Measurements from ENCODE around the gene TNK1. TPM values are rescaled to one million over a fixed set of nuclear protein-coding genes. Genes with fewer than 3 reads are reported as not detected.
A peak's percentile ranks its signal among the peaks of the same experiment; 100 is the strongest.

The TNK1 gene
- total and polyA plus RNA-seq, 4 experiments from 2014 or later: 1.7 to 15.9 (median 8.0) TPM

GRCh38 chr17:7403043-7403726 is 22.3 kb downstream of the TNK1 start:
- H3K4me1 ChIP-seq (ENCODE audit: insufficient read depth, low read length): peaks cover 17% of the 10 kb centered on the region
- intact Hi-C loops (cut with micrococcal nuclease): no loop called here
- H3K27ac ChIP-seq (ENCODE audit: low read depth, low read length): peak overlapping the region; percentile 51
- peaks cover 0 to 2% of the 10 kb centered on the region in 2 donors for H3K27me3 Mint-ChIP-seq
- no peaks in the 10 kb centered on the region for H3K9me3 Mint-ChIP-seq
- ChIA-PET CTCF (ENCODE audit: partially characterized antibody) (interaction anchor here (1.0 to 2.9 kb wide), 3 partner anchors 9 to 33 kb away, joined by 3 to 23 read pairs (median 3); partner anchors contain the start of gene TMEM102), POLR2A (ENCODE audit: partially characterized antibody) (interaction anchor here (1.0 to 3.7 kb wide), 16 partner anchors 9 to 735 kb away, joined by 3 to 69 read pairs (median 9); partner anchors contain the start of genes ACAP1, MPDU1, NEURL4 and PLSCR3)
- peak overlapping the region; percentile 17 to 99 (median 97) for H3K27ac Mint-ChIP-seq
- H3K36me3 ChIP-seq (ENCODE audit: insufficient read depth, low read length): no peaks in the 10 kb centered on the region
- H3K36me3 Mint-ChIP-seq: peaks cover 0 to 7% of the 10 kb centered on the region in 2 donors
- no peak for DNase-seq
- no peaks in the 10 kb centered on the region for H3K9me3 ChIP-seq (ENCODE audit: control insufficient read depth in 1 of 2, low read length in 2 of 2)
- H3K4me3 ChIP-seq (ENCODE audit: low read length in 2 of 2): peak overlapping the region; percentile 73 to 77
- no peaks in the 10 kb centered on the region for H3K27me3 ChIP-seq (ENCODE audit: insufficient read depth, low read length)
- peak overlapping the region; percentile 93 to 98 (median 97) for H3K4me3 Mint-ChIP-seq
- H3K4me1 Mint-ChIP-seq: peaks cover 15 to 37% (median 16%) of the 10 kb centered on the region in 4 donors

- H3K27ac ChIP-seq (ENCODE audit: low read depth, low read length): peak overlapping the region; percentile 51
Measured at GRCh38 chr17:7403727-7403976, 22.8 kb downstream of the TNK1 start.

GRCh38 chr17:7403977-7404736 is 23.3 kb downstream of the TNK1 start, which contains the start of gene TMEM256:
TSS of gene TMEM256 (minus strand) at chr17:7404097. CDS start at chr17:7404084, 13 bp downstream.
- peaks cover 0 to 7% of the 10 kb centered on the region in 2 donors for H3K36me3 Mint-ChIP-seq
- peaks cover 2% of the 10 kb centered on the region in 2 donors for H3K27me3 Mint-ChIP-seq
- H3K9me3 Mint-ChIP-seq: no peaks in the 10 kb centered on the region
- peaks cover 16 to 40% (median 18%) of the 10 kb centered on the region in 4 donors for H3K4me1 Mint-ChIP-seq
- H3K27ac Mint-ChIP-seq: peak within 1 kb of the TSS; percentile 89 to 99 (median 98)
- Histone ChIP-seq H3K9me3 (ENCODE audit: control insufficient read depth in 1 of 2, low read length in 2 of 2) (no peaks in the 10 kb centered on the region), H3K4me1 (ENCODE audit: insufficient read depth, low read length) (peaks cover 17% of the 10 kb centered on the region), H3K27ac (ENCODE audit: low read depth, low read length) (peak within 1 kb of the TSS; percentile 51), H3K36me3 (ENCODE audit: insufficient read depth, low read length) (no peaks in the 10 kb centered on the region), H3K4me3 (ENCODE audit: low read length in 2 of 2) (peak within 1 kb of the TSS; percentile 73 to 77), H3K27me3 (ENCODE audit: insufficient read depth, low read length) (no peaks in the 10 kb centered on the region)
- intact Hi-C loops (cut with micrococcal nuclease): loop anchor here (1.0 kb wide), 10 partner anchors 10 to 282 kb away; partner anchors contain the start of genes ACAP1, EIF5A, ELP5 and NEURL4
- H3K4me3 Mint-ChIP-seq: peak within 1 kb of the TSS; percentile 93 to 98 (median 97)
- CTCF ChIA-PET (ENCODE audit: partially characterized antibody): interaction anchor here (0.8 to 2.9 kb wide), 3 partner anchors 19 to 48 kb away, joined by 3 to 23 read pairs (median 4); partner anchors contain the start of gene TMEM102
- POLR2A ChIA-PET (ENCODE audit: partially characterized antibody): interaction anchor here (0.6 to 3.7 kb wide), 20 partner anchors 10 to 734 kb away, joined by 3 to 69 read pairs (median 6); partner anchors contain the start of genes ACAP1, DVL2, MPDU1 and NEURL4
- peak; percentile 91 to 98 (median 94) for DNase-seq

More at GRCh38 chr17:7403727-7403976, 22.8 kb downstream of the TNK1 start:
- intact Hi-C loops (cut with micrococcal nuclease): no loop called here
- peaks cover 0 to 7% of the 10 kb centered on the region in 2 donors for H3K36me3 Mint-ChIP-seq
- H3K4me1 ChIP-seq (ENCODE audit: insufficient read depth, low read length): peaks cover 17% of the 10 kb centered on the region
- H3K27ac Mint-ChIP-seq: peak overlapping the region; percentile 89 to 99 (median 98)
- DNase-seq: no peak
- H3K4me3 Mint-ChIP-seq: peak overlapping the region; percentile 93 to 98 (median 97)
- ChIA-PET POLR2A (ENCODE audit: partially characterized antibody) (interaction anchor here (0.6 to 3.7 kb wide), 19 partner anchors 9 to 735 kb away, joined by 3 to 69 read pairs (median 8); partner anchors contain the start of genes ACAP1, DVL2, MPDU1 and NEURL4), CTCF (ENCODE audit: partially characterized antibody) (interaction anchor here (0.8 to 2.9 kb wide), 3 partner anchors 19 to 48 kb away, joined by 3 to 23 read pairs (median 4); partner anchors contain the start of gene TMEM102)
- H3K9me3 ChIP-seq (ENCODE audit: control insufficient read depth in 1 of 2, low read length in 2 of 2): no peaks in the 10 kb centered on the region
- H3K36me3 ChIP-seq (ENCODE audit: insufficient read depth, low read length): no peaks in the 10 kb centered on the region
- H3K9me3 Mint-ChIP-seq: no peaks in the 10 kb centered on the region
- H3K4me3 ChIP-seq (ENCODE audit: low read length in 2 of 2): peak overlapping the region; percentile 73 to 77
- peaks cover 0 to 2% of the 10 kb centered on the region in 2 donors for H3K27me3 Mint-ChIP-seq
- peaks cover 15 to 37% (median 16%) of the 10 kb centered on the region in 4 donors for H3K4me1 Mint-ChIP-seq
- no peaks in the 10 kb centered on the region for H3K27me3 ChIP-seq (ENCODE audit: insufficient read depth, low read length)

- ChIA-PET POLR2A (ENCODE audit: partially characterized antibody) (interaction anchor here (0.6 to 3.7 kb wide), 20 partner anchors 11 to 734 kb away, joined by 3 to 69 read pairs (median 8); partner anchors contain the start of genes ACAP1, MPDU1, NEURL4 and PLSCR3), CTCF (ENCODE audit: partially characterized antibody) (interaction anchor here (0.8 to 2.9 kb wide), 2 partner anchors 32 to 49 kb away, joined by 4 to 23 read pairs; partner anchors contain the start of gene TMEM102)
- intact Hi-C loops (cut with micrococcal nuclease): loop anchor here (1.0 kb wide), 10 partner anchors 11 to 281 kb away; partner anchors contain the start of genes ACAP1, EIF5A, ELP5 and NEURL4
- H3K4me3 ChIP-seq (ENCODE audit: low read length in 2 of 2): peak overlapping the region; percentile 73 to 77
- Mint-ChIP-seq H3K4me1 (peaks cover 15 to 47% (median 20%) of the 10 kb centered on the region in 4 donors), H3K4me3 (peak overlapping the region; percentile 93 to 98 (median 97)), H3K36me3 (peaks cover 0 to 7% of the 10 kb centered on the region in 2 donors), H3K27me3 (peaks cover 2% of the 10 kb centered on the region in 2 donors), H3K9me3 (no peaks in the 10 kb centered on the region), H3K27ac (peak overlapping the region; percentile 89 to 99 (median 98))
- H3K36me3 ChIP-seq (ENCODE audit: insufficient read depth, low read length): no peaks in the 10 kb centered on the region
- DNase-seq: peak in 1 of 5 donors; percentile 83
- H3K27ac ChIP-seq (ENCODE audit: low read depth, low read length): peak overlapping the region; percentile 51
- no peaks in the 10 kb centered on the region for H3K27me3 ChIP-seq (ENCODE audit: insufficient read depth, low read length)
- H3K4me1 ChIP-seq (ENCODE audit: insufficient read depth, low read length): peaks cover 17% of the 10 kb centered on the region
- H3K9me3 ChIP-seq (ENCODE audit: control insufficient read depth in 1 of 2, low read length in 2 of 2): no peaks in the 10 kb centered on the region
Measured at GRCh38 chr17:7404737-7405349, 24.0 kb downstream of the TNK1 start.

GRCh38 chr17:7405350-7406234 is 24.7 kb downstream of the TNK1 start:
- POLR2A ChIA-PET (ENCODE audit: partially characterized antibody): interaction anchor here (3.4 to 3.7 kb wide), 2 partner anchors 11 to 21 kb away, joined by 14 to 49 read pairs; partner anchors contain the start of gene PLSCR3
- Histone ChIP-seq H3K36me3 (ENCODE audit: insufficient read depth, low read length) (no peaks in the 10 kb centered on the region), H3K4me1 (ENCODE audit: insufficient read depth, low read length) (peaks cover 17% of the 10 kb centered on the region), H3K9me3 (ENCODE audit: control insufficient read depth in 1 of 2, low read length in 2 of 2) (no peaks in the 10 kb centered on the region), H3K27ac (ENCODE audit: low read depth, low read length) (peak overlapping the region; percentile 51), H3K27me3 (ENCODE audit: insufficient read depth, low read length) (no peaks in the 10 kb centered on the region), H3K4me3 (ENCODE audit: low read length in 2 of 2) (peak overlapping the region; percentile 23 to 77)
- intact Hi-C loops (cut with micrococcal nuclease): no loop called here
- Mint-ChIP-seq H3K27me3 (peaks cover 2% of the 10 kb centered on the region in 2 donors), H3K27ac (peak overlapping the region; percentile 70 to 92 (median 86)), H3K4me1 (peaks cover 15 to 48% (median 20%) of the 10 kb centered on the region in 4 donors), H3K4me3 (peak overlapping the region; percentile 74 to 89 (median 80)), H3K9me3 (no peaks in the 10 kb centered on the region), H3K36me3 (peaks cover 0 to 7% of the 10 kb centered on the region in 2 donors)
- DNase-seq: no peak
- CTCF ChIA-PET (ENCODE audit: partially characterized antibody): no interaction called here

Measured in CD4-positive, alpha-beta memory T cell (primary cell).